GM21390 (cell line): ENCODE results near the gene TMEM233.
A peak's percentile ranks its signal among the peaks of the same experiment; 100 is the strongest.

Experiments used
- ATAC-seq: cut with Tn5 transposase; IDR thresholded peaks from one replicate; pipeline ENCODE4 v1.9.1; 2021; ENCODE audit not compliant: unreplicated experiment

TMEM233 gene

DNA sequence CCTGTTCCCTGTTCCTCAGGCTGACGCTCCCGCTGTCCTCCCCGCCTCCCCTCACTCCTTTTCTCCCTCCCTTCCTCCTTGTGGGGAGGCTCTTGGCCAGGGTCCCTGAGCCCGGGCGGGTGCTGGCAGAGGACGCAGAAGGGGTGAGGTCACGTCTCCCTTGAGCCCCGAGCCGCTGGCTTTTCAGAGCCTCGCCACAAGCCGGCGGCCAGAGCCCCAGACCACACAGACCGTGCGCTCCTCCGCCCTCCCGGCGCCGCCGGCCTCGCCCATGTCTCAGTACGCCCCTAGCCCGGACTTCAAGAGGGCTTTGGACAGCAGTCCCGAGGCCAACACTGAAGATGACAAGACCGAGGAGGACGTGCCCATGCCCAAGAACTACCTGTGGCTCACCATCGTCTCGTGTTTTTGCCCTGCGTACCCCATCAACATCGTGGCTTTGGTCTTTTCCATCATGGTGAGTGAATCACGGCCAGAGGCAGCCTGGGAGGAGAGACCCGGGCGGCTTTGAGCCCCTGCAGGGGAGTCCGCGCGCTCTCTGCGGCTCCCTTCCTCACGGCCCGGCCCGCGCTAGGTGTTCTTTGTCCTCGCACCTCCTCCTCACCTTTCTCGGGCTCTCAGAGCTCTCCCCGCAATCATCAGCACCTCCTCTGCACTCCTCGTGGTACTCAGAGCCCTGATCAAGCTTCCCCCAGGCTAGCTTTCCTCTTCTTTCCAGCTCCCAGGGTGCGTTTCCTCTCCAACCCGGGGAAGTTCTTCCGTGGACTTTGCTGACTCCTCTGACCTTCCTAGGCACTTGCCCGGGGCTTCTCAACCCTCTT lies at the start of gene TMEM233:
TMEM233 (plus strand) TSS at position 197 of the 821 bp plus-strand sequence; CDS start at position 272, 75 bp downstream.
- ATAC-seq: no peak

DNA sequence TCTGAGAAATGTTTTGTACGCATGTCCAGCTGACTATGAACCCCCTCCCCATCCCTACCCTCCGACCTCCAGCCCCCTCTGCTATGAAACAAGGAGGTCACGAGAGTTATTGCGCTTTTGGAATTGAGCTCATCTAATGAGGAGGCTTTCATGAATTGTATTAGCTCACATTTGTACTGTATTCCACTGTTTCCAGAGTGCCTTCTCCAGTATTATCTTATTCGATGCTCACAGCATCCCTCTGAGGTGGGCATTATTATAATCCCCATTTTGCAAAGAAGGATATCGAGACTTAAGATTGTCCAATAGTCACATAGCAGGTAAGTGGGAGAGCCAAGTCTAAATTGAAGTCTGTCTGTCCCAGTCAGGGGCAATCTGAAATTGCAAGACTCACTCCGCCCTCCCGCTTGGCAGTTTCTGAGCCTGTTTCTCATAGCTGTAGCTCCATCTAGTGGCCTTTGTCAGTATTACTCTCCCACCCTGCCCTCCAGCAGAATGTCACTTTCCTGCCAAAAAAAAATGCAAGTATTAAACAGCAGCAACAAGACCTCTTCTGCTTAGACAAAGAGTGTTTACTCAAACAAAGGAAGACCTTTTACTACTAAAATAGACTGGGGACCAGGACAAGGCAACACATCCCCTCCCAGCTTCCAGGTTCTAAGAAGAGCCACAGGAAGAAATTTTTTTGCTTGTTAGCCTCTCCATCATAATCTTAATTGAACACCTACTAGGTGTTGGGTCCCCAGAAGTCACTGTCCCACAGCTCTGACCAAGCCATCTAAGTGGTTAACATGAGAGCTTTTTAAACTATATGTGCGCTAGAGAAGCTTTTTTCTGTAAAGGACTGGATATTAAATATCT lies 48.6 kb upstream of the TMEM233 start:
- peak; percentile 63 for ATAC-seq

DNA sequence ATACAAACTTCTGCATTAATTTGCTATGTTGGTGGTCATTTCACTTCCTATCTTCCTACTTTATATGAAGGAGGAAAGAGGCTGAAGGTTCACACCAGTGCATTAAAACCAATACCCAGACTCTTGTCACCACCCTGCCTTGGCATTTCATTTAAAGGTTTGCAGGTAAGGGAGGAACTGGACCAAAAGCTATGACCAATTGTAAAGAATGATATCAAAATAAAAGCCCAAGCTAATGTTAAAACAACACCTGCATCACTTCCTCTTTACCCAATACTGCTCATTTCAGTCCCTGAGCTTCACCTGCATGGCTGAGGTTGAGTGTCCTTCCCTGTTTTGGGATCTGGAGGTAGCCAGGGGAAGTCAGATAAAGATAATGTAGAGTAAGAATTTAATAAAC lies 47.2 kb upstream of the TMEM233 start:
- ATAC-seq: no peak

DNA sequence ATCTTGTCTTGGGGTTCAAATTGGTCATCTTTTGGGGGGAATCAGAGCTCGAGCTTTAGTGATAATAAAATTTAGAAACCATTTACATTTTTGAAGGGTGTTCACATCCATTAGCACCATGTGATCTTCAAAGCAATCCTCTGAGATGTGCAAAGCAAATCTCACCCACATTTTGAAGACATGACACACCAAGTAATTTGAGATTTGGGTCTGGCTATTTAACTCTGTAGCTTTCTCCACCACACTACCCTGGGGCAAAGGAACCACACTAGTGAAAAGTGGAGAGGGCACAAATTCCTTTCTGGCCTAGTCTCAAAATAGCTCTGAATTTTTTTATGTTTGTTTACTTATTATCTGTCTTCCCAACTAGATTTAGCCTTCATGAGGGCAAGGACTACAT lies 46.6 kb upstream of the TMEM233 start:
- ATAC-seq: no peak

DNA sequence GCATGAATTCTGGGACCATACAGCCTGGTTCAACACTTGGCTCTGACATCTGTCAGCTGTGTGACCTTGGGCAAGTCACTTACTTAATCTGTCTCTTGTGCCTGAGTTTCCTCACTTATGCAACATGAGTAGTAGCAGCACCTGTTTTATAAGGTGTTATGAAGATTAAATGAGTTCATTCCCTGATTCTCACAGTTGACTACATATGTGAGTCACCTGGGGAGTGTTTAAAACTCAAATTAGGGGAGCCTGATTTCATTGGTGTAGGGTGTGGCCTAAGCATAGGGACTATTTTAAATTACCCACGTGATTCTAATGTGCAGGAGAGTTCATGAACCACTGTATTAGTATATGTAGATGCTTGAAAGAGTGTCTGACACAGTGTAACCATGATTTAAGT lies 36.7 kb upstream of the TMEM233 start:
- no peak for ATAC-seq

DNA sequence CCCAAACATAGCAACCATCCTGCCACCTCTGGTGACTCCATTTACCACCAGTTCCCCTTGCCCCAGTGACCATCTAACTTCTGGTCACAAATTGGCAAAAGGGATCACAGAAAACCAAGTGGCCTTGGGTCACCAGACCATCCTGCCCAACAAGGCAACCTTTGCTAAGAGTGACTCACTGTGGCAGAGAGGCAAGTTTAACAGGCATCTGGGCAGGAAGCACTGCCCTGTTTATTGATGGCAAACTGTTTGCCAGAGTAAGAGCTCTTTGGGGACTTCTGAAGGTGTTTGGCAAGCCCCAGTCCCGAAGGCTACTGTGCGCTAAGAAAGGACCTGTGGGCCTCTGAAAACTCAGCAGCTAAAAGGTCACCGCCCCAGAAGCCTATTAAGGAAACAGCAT lies 28.2 kb upstream of the TMEM233 start:
- ATAC-seq: no peak

DNA sequence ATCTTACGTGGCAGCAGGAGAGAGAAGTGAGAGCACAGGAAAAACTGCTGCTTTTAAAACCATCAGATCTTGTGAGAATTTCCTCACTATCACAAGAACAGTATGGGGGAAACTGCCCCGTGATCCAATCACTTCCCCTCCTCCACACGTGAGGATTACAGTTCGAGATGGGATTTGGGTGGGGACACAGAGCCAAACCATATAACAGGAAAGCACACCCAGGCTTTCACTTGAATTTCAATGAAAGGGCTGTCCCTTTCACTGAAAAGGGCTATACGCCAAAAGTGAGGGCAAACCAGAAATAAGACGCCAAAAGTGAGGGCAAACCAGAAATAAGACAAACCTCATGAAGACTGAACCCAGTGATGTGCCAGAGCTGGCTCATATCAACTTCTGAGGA lies 22.8 kb upstream of the TMEM233 start:
- ATAC-seq: no peak

DNA sequence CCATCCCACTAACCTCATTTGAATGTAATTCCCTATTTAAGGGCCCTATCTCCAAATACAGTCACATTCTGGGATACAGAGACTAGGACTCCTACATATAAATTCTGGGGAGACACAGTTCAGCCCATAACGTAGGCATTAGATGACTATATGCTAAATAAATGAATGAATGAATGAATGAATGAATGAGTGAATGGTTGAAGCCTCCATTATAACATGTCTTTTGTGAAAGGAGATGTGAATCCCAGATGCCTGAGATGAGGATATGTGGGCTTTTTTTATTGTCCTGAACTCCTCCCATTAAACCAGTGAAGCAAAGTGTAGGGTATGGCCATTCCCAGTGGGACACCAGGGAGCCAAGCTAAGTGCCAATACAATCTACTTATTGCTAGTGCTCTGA lies 20.5 kb upstream of the TMEM233 start:
- no peak for ATAC-seq

DNA sequence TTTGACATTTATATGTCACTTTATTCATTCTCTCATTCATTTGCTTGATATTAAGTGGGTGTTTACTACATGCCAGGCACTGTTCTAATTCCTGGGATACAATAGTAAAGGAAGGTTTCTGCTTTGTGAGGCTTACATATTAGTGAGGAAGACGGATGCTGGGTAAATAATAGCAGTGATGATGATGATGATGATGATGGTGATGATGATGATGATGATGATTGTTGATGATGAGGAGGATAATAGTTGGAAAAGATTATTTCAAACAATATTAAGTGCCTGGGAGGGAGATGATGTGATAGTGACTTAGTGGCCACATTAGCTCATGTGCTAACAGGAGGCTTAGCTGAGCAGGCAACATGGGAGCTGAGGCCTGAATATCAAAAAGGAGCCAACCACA lies 19.3 kb upstream of the TMEM233 start:
- no peak for ATAC-seq

DNA sequence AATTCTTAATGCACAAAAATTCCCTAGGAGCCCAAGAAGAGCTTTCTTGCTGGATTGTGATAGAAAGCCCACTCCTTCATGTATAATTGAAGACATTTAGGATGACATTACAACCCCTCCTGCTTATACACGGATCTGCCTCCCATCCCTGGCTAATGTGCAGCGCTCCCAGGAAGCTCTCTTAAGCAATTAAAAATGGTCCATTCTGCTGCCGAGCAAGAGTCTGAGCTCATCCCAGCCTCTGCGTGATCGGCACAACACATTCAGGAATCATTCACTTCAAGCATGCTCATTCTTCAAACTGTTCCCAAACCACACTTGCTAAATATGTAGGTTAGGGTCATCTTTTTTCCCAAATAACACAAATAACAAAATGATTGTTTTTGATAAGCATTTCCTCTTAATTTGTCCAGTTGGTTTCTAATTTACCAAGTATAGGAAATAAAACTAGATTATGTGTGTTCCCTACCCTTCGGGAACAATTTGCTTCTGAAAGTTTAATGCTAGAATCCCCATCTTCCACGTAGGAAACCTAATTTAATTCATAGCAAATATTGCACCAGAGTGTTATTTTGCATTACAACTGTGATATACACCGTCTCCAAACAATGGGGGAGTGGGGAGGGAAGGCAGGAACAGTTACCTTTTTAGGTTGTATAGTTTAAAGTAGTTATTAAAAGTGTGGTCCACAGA lies 17.3 kb upstream of the TMEM233 start:
- ATAC-seq: no peak

DNA sequence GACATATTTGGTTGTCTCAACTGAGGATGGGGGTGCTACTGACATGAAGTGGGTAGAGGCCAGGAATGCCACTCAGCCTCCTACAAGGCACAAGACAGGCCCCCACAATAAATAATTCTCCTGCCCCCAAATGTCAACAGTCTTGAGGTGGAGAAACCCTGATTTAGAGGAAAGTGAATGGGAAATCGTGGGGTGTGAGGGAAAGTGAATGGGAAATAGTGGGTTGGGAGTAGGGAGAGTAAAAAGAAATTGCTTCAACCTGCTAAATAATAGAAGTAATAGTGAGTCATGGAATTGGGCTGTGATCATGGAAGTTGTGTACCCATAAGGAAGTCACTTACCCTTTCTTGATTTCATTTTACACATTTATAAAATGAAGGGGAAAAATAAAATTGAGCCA lies 16.7 kb upstream of the TMEM233 start:
- ATAC-seq: no peak

DNA sequence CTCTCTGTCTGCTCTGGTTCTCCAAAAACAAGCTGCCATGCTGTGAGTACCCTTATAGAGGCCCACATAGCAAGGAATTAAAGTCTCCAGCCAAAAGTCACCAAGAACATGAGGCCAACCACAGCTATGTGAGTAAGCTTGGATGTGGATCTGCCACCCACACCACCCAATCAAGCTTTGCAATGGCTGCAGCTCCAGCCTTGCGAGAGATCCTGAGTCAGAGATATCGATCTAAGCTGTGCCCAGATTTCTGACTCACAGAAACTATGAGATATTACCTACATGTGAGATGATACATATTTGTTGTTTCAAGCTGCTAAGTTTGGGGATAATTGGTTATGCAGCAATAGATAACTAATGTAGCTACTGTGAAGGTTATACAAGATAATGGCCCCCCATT lies 15.5 kb upstream of the TMEM233 start:
- ATAC-seq: no peak

DNA sequence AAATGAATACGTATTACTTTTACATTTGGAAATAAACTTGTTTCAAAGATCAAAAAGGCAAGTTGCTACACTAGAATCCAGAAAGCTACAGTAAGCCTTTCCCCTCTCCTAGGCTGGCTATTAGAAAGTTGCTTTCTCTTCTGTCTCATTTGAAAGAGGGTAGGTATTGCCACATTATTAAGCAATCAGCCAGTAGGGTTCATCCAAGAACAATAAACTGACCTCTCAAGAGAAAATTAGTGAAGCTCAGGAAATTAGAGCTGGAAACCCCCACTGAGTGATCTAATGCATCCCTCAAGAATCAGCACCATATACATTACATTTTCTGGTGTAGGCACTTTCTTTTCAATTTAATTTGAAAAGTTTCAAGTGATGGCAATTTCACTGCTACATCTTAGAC lies 4.5 kb upstream of the TMEM233 start:
- no peak for ATAC-seq

DNA sequence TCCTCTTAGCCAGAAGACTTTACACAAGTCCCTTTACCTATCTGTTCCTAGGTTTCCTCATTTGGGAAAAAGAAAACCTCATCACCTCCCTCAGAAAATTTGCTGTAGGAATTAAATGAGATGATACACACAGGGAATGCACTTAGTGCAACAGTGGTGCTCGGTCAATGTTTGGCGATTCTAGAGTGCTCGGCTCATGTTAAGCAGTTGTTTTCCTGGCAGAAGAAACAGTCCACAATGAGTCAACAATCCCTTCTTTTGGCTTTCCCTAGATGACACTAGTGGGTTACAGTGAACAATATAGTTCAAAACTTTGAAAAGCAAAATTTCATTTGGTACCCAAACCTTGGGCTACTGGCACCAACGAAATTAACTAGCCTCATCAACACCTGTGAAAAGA lies 3.9 kb upstream of the TMEM233 start:
- no peak for ATAC-seq

DNA sequence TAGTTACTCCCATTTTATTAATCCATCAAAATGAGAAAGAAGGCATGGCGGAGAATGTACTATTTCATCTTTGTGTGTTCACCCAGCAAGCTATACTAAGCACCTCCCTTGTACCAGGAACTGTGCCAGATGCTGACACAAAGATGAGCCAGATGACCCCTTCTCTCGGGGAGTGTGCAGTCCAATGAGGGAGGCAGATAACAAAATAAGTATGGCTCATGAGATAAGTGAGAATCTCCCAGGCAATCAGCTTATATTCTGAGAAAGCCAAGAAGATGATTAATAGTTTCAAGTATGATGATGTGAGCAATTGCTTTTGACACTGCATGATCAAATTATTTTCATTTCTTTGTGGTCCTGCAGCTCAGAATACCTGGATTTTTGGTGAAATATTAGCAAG lies 1.3 kb upstream of the TMEM233 start:
- no peak for ATAC-seq

DNA sequence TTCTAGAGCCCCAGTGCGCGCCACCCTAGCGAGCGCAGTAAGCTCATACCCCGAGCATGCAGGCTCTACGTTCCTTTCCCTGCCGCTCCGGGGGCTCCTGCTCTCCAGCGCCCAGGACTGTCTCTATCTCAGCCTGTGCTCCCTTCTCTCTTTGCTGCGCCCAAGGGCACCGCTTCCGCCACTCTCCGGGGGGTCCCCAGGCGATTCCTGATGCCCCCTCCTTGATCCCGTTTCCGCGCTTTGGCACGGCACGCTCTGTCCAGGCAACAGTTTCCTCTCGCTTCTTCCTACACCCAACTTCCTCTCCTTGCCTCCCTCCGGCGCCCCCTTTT lies 791 bp downstream of the TMEM233 start:
- no peak for ATAC-seq

DNA sequence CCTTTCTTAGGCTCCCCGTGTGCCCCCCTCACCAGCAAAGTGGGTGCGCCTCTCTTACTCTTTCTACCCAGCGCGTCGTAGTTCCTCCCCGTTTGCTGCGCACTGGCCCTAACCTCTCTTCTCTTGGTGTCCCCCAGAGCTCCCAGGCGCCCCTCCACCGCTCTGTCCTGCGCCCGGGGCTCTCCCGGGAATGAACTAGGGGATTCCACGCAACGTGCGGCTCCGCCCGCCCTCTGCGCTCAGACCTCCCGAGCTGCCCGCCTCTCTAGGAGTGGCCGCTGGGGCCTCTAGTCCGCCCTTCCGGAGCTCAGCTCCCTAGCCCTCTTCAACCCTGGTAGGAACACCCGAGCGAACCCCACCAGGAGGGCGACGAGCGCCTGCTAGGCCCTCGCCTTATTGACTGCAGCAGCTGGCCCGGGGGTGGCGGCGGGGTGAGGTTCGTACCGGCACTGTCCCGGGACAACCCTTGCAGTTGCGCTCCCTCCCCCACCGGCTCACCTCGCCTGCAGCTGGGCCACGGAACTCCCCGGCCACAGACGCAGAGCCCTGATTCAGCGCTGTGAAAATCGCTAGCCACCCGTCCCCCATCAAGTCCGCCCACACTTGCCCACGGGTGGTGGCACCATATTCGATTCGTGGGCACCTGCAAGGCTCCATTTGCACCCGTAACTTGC lies 1.3 kb downstream of the TMEM233 start:
- ATAC-seq: no peak

DNA sequence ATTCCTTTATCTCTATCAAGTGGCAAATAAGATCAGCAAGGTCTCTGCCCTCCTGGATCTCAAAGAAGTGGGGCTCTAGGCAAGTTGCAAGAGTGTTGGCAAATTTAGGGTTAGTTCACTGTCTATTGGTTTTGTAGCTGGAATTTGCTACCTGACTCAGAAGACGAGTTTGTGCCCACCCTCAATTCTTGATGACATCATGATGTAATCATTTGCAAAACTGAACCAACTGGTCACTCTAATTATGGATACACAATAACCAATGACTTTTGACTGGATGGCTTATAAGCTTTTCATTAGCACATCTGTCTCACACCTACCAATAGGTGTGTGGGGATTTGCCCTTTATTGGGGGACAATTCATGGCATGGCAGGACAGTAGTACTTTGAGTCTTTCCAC lies 4.6 kb downstream of the TMEM233 start:
- ATAC-seq: no peak

DNA sequence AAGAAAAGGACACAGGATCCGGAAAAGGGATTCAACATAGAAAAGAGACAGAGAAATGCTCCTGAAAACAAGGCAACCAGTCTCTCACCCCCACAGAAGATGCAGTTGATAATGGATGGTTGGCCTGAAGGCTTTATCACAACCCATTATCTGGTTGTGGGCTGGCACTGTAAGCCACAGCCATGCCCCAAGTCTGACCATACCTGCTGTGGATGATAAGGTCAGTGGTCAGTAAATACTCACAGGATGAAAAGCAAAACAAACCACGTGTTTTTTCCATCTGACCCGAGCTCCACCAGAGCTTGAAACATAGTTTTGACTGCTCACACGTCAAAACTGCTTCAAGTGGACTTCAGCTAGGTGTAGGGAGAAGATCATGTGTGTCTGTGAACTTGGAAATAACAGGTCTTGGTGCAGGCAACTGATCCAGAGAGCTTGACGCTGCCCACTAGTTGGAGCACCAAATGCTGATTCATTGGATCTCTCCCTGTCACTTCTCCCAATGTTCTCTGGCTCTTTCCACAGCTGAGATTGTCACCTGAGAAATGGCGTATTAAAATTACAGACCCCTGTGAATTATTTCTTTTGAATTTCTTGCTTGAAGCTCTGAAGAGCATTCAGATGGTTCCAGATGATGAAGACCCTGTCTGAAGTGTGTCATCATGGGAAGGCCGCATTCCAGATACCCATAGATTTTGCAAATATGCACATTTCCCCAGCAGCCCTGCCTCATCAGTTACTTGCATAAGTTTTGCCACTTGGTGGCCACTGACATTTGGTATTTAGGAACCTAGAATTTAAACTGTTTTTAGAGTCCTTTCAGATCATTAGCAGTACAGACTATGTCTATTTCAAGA lies 8.5 kb downstream of the TMEM233 start:
- no peak for ATAC-seq

DNA sequence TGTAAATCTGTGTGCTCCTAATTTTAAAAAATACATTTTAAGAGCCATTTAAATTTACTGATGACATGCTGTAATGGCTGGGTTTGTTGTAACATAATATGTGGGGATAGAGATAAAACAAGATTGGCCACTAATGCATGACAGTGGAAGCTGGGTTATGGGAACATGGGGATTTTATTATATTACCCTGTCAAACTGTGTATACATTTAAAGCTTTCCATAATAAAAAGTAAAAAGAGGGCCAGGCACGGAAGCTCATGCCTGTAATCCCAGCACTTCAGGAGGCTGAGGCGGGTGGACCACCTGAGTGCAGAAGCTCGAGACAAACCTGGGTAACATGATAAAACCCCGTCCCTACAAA lies 9.1 kb downstream of the TMEM233 start:
- ATAC-seq: no peak
